Suppressor macrophage treated with lipopolysaccharide for 4 hours (primary cell): ENCODE results near the gene DNAH8.

Experiments
- DNase-seq: peaks from one replicate; pipeline ENCODE4 v3.0.0-alpha.2; 2020

DNAH8 gene

GRCh38 chr6:38797391-38797790 lies 82.3 kb downstream of the DNAH8 start:
- DNase-seq: no peak

- no peak for DNase-seq
Observed at GRCh38 chr6:38799529-38800184, 84.5 kb downstream of the DNAH8 start.

GRCh38 chr6:38801305-38801704 lies 86.2 kb downstream of the DNAH8 start:
- DNase-seq: no peak

GRCh38 chr6:38802497-38802896 lies 87.4 kb downstream of the DNAH8 start:
- DNase-seq: no peak

- DNase-seq: no peak
Observed at GRCh38 chr6:38803129-38803528, 88.0 kb downstream of the DNAH8 start.

- DNase-seq: no peak
Observed at GRCh38 chr6:38804358-38804757, 89.2 kb downstream of the DNAH8 start.

- DNase-seq: no peak
Observed at GRCh38 chr6:38805127-38805655, 90.1 kb downstream of the DNAH8 start.

GRCh38 chr6:38805692-38806091 lies 90.6 kb downstream of the DNAH8 start:
- DNase-seq: no peak

- DNase-seq: no peak
Observed at GRCh38 chr6:38806271-38806670, 91.2 kb downstream of the DNAH8 start.

GRCh38 chr6:38806833-38807232 lies 91.7 kb downstream of the DNAH8 start:
- no peak for DNase-seq

GRCh38 chr6:38808039-38808438 lies 92.9 kb downstream of the DNAH8 start:
- no peak for DNase-seq

GRCh38 chr6:38813041-38813823 lies 98.1 kb downstream of the DNAH8 start:
- no peak for DNase-seq

- no peak for DNase-seq
Observed at GRCh38 chr6:38814761-38815160, 99.7 kb downstream of the DNAH8 start.

GRCh38 chr6:38815250-38815649 lies 100.1 kb downstream of the DNAH8 start:
- no peak for DNase-seq

- DNase-seq: no peak
Observed at GRCh38 chr6:38818691-38819090, 103.6 kb downstream of the DNAH8 start.

- no peak for DNase-seq
Observed at GRCh38 chr6:38822963-38823362, 107.9 kb downstream of the DNAH8 start.

GRCh38 chr6:38824243-38824894 lies 109.3 kb downstream of the DNAH8 start:
- DNase-seq: no peak

- DNase-seq: no peak
Observed at GRCh38 chr6:38827024-38827423, 111.9 kb downstream of the DNAH8 start.

- no peak for DNase-seq
Observed at GRCh38 chr6:38831865-38832264, 116.8 kb downstream of the DNAH8 start.

- DNase-seq: no peak
Observed at GRCh38 chr6:38833320-38833719, 118.2 kb downstream of the DNAH8 start.

GRCh38 chr6:38836585-38836984 lies 121.5 kb downstream of the DNAH8 start:
- no peak for DNase-seq

GRCh38 chr6:38837101-38837500 lies 122.0 kb downstream of the DNAH8 start:
- DNase-seq: no peak

- no peak for DNase-seq
Observed at GRCh38 chr6:38843798-38844197, 128.7 kb downstream of the DNAH8 start.

- DNase-seq: no peak
Observed at GRCh38 chr6:38845931-38846330, 130.8 kb downstream of the DNAH8 start.
